HG02642 (cell line): ENCODE data around the gene ELN.
"Not testable (repeated sequence)": the region's sequence is repeated elsewhere in the genome, so short reads cannot be mapped to it uniquely, and the experiment has no call there.

Source experiments
- ATAC-seq: cut with Tn5 transposase; IDR thresholded peaks from one replicate; pipeline ENCODE4 v1.9.1; 2021; ENCODE audit warnings: mild to moderate bottlenecking; ENCODE audit not compliant: unreplicated experiment, poor library complexity

The ELN gene

GRCh38 chr7:74027683-74028320 is at the start of gene ELN:
ELN (plus strand) TSS chr7:74028173; CDS start chr7:74028188, 15 bp downstream.
- no peak for ATAC-seq

DNA sequence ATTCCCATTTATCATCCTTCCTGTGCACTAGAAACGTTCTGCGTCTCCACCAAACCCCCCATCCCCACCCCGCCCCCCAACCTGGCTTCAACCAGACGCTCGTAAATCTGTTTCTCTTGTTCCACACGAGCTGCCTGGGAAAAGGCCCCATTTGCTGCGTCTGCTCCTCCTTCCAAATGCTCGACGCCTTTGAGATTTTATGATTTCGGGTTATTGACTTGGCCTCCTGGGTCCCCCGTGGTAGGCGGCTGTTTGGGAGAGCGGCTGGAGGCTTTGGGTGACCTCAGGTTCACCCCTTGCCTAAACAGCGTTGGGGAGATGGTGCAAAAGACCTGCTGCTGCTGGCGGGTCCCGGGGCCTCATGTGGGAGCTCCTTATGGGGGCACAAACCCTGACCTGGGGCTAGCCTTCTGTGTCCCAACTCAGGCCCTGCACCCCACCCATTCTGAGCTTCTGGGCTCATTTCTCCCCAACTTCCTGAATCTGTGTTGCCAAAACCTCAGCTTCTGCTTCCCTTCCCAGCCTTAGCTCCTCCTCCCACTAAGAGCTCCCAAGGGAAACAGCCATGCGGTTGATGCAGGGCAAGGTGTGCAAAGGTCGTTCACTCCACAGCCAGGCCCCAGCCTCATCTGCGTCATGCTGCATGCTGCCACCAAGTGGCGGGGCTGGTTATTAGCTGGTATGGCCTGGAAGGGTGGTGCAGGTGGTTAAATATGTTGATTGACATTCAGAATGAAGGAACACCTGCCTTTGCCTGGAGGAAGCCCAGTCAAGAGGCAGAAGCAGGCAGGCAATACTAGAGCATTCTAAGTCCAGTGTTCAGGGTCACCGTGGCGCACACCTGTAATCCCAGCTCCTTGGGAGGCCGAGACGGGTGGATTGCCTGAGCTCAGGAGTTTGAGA is 49.1 kb upstream of the ELN start:
- ATAC-seq, result no peak

DNA sequence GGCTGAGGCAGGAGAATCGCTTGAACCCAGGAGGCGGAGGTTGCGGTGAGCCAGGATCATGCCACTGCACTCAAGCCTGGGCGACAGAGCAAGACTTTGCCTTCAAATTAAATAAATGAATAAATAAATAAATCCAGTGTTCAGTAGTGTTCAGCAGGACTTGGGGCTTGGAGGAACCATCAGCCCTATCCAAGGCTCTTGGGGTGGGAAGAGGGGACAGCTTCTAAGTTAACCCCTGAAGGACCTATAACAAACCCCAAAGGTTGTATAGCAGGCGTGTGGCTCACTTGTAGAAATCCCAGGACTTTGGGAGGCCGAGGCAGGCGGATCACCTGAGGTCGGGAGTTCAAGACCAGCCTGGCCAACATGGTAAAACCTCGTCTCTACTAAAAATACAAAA is 48.3 kb upstream of the ELN start:
- not testable (repeated sequence) for ATAC-seq

GRCh38 chr7:73980206-73980605 is 47.8 kb upstream of the ELN start:
- no peak for ATAC-seq

GRCh38 chr7:73981933-73982332 is 46.0 kb upstream of the ELN start:
- no peak for ATAC-seq

GRCh38 chr7:73983437-73984164 is 44.4 kb upstream of the ELN start:
- no peak for ATAC-seq

- no peak for ATAC-seq
Observed at GRCh38 chr7:73984481-73985205, 43.3 kb upstream of the ELN start.

DNA sequence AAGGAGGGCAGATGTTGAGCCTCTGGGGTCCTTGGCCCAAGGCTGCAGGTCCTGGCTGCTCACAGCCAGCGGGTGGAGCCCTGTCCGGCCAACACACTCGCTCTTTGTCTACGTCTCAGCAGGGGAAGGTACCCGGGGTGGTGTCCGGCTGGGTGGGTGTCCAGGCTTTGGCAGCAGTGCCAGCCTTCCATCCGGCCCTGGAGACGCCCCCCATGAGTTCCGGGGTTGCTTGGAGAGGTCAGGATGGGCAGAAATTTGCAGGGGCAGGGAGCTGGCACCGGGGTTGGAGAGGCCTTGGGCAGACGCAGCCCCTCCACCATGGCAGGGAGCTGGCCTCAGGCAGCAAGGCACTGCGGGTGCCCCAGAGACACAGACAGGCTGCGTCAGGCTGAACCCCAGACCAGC is 42.2 kb upstream of the ELN start:
- no peak for ATAC-seq

GRCh38 chr7:73986158-73986631 is 41.8 kb upstream of the ELN start:
- no peak for ATAC-seq

DNA sequence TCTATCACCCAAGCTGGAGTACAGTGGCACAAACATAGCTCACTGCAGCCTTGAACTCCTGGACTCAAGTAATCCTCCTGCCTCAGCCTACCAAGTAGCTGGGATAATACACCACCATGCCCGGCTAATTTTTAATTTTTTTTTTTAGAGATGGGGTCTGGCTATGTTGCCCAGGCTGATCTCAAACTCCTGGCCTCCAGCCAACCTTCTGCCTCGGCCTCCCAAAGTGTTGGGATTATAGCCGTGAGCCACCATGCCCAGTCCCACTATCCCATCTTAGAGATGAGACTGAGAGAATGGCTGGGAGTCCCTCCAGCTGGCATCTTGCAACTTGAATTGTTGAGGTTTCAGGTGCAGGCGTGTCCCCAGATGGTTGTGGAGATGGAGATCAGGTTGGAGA is 40.7 kb upstream of the ELN start:
- ATAC-seq, result no peak

GRCh38 chr7:73988197-73988596 is 39.8 kb upstream of the ELN start:
- ATAC-seq, result no peak

GRCh38 chr7:73991522-73992100 is 36.4 kb upstream of the ELN start:
- ATAC-seq, result no peak

DNA sequence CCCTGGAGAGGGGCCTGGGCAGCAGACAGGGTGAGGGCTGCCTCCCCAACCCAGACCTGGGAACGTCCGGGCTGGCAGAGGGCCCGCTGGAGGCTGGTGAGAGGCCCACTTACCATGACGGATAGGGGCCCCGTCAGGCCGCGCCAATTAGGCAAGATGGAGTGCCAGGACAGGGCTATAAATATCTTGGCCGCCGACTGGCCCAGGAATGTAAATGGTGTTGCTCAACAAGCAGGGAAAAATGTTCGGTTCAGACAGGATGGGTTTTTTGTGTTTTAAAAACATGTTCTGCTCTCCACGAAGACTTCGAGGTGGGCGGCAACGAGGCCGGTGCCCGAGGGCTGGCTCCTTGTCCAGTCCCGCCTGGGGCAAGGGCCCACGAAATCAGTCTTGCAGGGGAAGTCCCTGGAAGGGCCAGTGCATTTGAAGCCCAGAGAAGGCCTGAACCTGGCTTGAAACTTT is 35.8 kb upstream of the ELN start:
- ATAC-seq, result no peak

DNA sequence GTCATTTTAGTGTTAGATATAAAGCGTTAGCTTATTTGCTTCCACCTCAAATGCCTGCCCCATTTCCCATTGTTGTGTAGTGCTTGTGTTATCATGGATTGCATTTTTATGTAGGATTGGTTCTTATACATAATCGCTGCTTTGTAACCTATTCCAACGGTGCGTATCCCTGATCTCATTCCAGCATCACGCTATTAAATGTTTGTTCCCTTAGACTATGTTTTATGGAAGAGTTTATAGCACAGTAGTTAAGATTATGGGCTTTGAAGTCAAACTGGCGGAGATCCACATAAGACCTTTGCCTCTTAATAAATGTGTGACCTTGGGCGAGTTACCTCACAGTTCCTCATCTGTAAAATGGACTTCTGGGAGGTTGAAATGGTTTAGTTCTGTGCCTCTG is 34.0 kb upstream of the ELN start:
- ATAC-seq, result no peak

DNA sequence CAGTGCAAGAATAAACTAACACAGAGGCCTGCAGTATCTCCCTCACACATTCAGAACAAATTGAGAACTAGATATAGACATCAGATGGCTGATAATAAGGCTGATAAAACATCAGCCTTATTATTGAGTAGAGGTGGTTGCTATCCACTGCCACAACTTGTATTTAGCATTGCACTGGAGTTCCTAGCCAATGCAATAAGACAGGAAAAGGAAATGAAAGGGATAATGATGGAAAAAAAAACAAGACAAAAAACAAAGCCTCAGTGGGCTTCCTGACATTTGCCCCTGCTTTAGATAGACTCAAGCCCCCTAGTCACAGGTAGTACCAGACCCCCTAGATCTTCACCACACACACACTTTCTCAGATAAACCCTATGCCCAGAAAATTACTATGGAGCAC is 33.2 kb upstream of the ELN start:
- no peak for ATAC-seq

DNA sequence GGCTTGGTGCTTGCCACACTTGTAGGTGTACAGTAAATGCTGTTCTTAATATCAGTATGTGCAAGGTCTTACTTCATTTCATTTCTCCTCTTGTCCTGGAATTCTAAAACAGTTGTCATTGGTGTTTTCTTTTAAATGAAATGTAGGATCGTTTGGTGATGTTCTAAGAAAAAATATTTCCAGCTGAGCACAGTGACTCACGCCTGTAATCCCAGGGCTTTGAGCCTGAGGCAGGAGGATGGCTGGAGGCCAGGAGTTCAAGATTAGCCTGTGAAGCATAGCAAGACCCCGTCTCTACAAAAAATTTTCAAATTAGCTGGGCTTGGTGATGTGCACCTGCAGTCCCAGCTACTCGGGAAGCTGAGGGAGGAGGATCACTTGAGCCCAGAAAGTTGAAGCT is 32.6 kb upstream of the ELN start:
- ATAC-seq, result no peak

- ATAC-seq, result no peak
Observed at GRCh38 chr7:73995821-73996511, 32.0 kb upstream of the ELN start.

- no peak for ATAC-seq
Observed at GRCh38 chr7:73997056-73997455, 30.9 kb upstream of the ELN start.

- no peak for ATAC-seq
Observed at GRCh38 chr7:73999664-74000435, 28.1 kb upstream of the ELN start.
